Neural progenitor cell (in vitro differentiated cells): Measurements from ENCODE around the gene TSPAN32. TPM values are rescaled to one million over a fixed set of nuclear protein-coding genes. Genes with fewer than 3 reads are reported as not detected.
A peak's percentile ranks its signal among the peaks of the same experiment; 100 is the strongest.

Experiments
- DNase-seq: peaks from one replicate; pipeline ENCODE4 v3.0.0-alpha.2; 2016; ENCODE audit warnings: low spot score
- H2AFZ ChIP-seq: fragments of 200-600 bp; sonication (generic); replicated peaks from 2 replicates; pipeline ENCODE4 v1.6.1; 2016; ENCODE audit warnings: antibody characterized with exemption
- H3F3A ChIP-seq: fragments of 200-600 bp; sonication (generic); 2 replicates; pipeline ENCODE4 v1.6.1; 2016; ENCODE audit warnings: antibody characterized with exemption, low read depth
- H3K27ac ChIP-seq: fragments of 200-600 bp; sonication (generic); 2 replicates; pipeline ENCODE4 v1.5.1; 2016; ENCODE audit warnings: mild to moderate bottlenecking
- H3K27me3 ChIP-seq: fragments of 200-600 bp; sonication (generic); 2 replicates; pipeline ENCODE4 v1.6.1; 2016; ENCODE audit warnings: mild to moderate bottlenecking, moderate library complexity
- H3K36me3 ChIP-seq: fragments of 200-600 bp; sonication (generic); 2 replicates; pipeline ENCODE4 v1.5.1; 2016
- H3K4me1 ChIP-seq: fragments of 200-600 bp; sonication (generic); 2 replicates; pipeline ENCODE4 v1.6.1; 2016; ENCODE audit warnings: mixed run types
- H3K4me2 ChIP-seq: fragments of 200-600 bp; sonication (generic); 2 replicates; pipeline ENCODE4 v1.6.1; 2016
- H3K4me3 ChIP-seq: fragments of 200-600 bp; sonication (generic); 2 replicates; pipeline ENCODE4 v1.5.1; 2016
- H3K79me2 ChIP-seq: fragments of 200-600 bp; sonication (generic); 2 replicates; pipeline ENCODE4 v1.6.1; 2016; ENCODE audit warnings: low read depth
- H3K9ac ChIP-seq: fragments of 200-600 bp; sonication (generic); 2 replicates; pipeline ENCODE4 v1.6.1; 2016
- H3K9me3 ChIP-seq: fragments of 200-600 bp; sonication (generic); 2 replicates; pipeline ENCODE4 v1.5.1; 2016; ENCODE audit warnings: low read depth
- H4K20me1 ChIP-seq: fragments of 200-600 bp; sonication (generic); 2 replicates; pipeline ENCODE4 v1.6.1; 2016; ENCODE audit warnings: low read depth
- H3K27ac Mint-ChIP-seq: 3 replicates; pipeline ENCODE4 v1.8.0; 2021; ENCODE audit warnings: mixed read lengths
- H3K27me3 Mint-ChIP-seq: 2 replicates; pipeline ENCODE4 v1.8.0; 2022; ENCODE audit warnings: low read depth, mild to moderate bottlenecking, inconsistent platforms, moderate library complexity, mixed read lengths; ENCODE audit not compliant: insufficient read depth
- H3K36me3 Mint-ChIP-seq: 3 replicates; pipeline ENCODE4 v1.8.0; 2021; ENCODE audit warnings: mixed read lengths
- H3K4me1 Mint-ChIP-seq: 3 replicates; pipeline ENCODE4 v1.8.0; 2021; ENCODE audit warnings: mixed read lengths
- H3K4me3 Mint-ChIP-seq: 3 replicates; pipeline ENCODE4 v1.8.0; 2021; ENCODE audit warnings: mild to moderate bottlenecking, moderate library complexity, mixed read lengths
- H3K9me3 Mint-ChIP-seq: 3 replicates; pipeline ENCODE4 v1.8.0; 2020; ENCODE audit warnings: mixed read lengths
- CTCF ChIP-seq: fragments of 200-600 bp; sonication (generic); IDR thresholded peaks from 2 replicates; pipeline ENCODE4 v1.5.1; 2017; ENCODE audit warnings: antibody characterized with exemption, mild to moderate bottlenecking
- EZH2 ChIP-seq: fragments of 200-600 bp; sonication (generic); IDR thresholded peaks from 2 replicates; pipeline ENCODE4 v1.6.1; 2017; ENCODE audit warnings: antibody characterized with exemption, mild to moderate bottlenecking, moderate library complexity
- EZH2phosphoT487 ChIP-seq: fragments of 200-600 bp; sonication (generic); IDR thresholded peaks from 2 replicates; pipeline ENCODE4 v1.6.1; 2017; ENCODE audit warnings: antibody characterized with exemption
- total RNA-seq: library from RNA; depleted of rRNA; stranded (reverse); fragments of >200 nt; gene quantifications from 2 replicates; pipeline ENCODE4 v1.2.3, GENCODE V29; 2015; ENCODE audit warnings: low replicate concordance

Gene TSPAN32
- total RNA-seq, 1 donor from 2014 or later, result not detected

DNA sequence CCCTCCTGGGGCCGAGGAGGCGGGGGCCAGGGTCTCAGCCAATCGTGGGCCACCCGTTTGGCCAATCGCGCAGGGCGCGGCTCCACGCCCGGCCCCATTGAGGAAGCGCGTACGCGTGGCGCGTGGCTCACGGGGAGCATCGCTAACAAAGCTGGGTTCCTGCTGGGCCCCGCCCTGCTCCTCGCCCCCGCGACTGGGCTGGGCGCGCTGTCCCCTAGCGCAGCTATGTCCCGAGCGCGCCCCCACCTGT, 30.8 kb upstream of the TSPAN32 start:
- Histone ChIP-seq H3K79me2 (no peaks in the 10 kb centered on the region), H3K27me3 (peaks cover 100% of the 10 kb centered on the region), H3K4me1 (peaks cover 4% of the 10 kb centered on the region), H3K4me2 (peak overlapping the region; percentile 80), H2AFZ (no peak overlapping the region), H3K36me3 (no peaks in the 10 kb centered on the region), H3F3A (no peaks in the 10 kb centered on the region), H3K9me3 (no peaks in the 10 kb centered on the region), H4K20me1 (no peaks in the 10 kb centered on the region), H3K27ac (no peak overlapping the region), H3K4me3 (peak overlapping the region; percentile 49), H3K9ac (no peak overlapping the region)
- H3K27ac Mint-ChIP-seq, result no peak overlapping the region
- peaks cover 52% of the 10 kb centered on the region for H3K27me3 Mint-ChIP-seq
- peaks cover 7% of the 10 kb centered on the region for H3K9me3 Mint-ChIP-seq
- no peak overlapping the region for H3K4me3 Mint-ChIP-seq
- H3K4me1 Mint-ChIP-seq, result peaks cover 4% of the 10 kb centered on the region
- TF ChIP-seq CTCF (no peak), EZH2phosphoT487 (peak; percentile 36), EZH2 (peak; percentile 49)
- peak; percentile 30 for DNase-seq
- peaks cover under 1% of the 10 kb centered on the region for H3K36me3 Mint-ChIP-seq

GRCh38 chr11:2271327-2272227, 30.2 kb upstream of the TSPAN32 start:
- no peaks in the 10 kb centered on the region for H3K36me3 ChIP-seq
- no peak overlapping the region for H3K9ac ChIP-seq
- no peaks in the 10 kb centered on the region for H3F3A ChIP-seq
- peaks cover 53% of the 10 kb centered on the region for H3K27me3 Mint-ChIP-seq
- no peak overlapping the region for H3K4me3 ChIP-seq
- no peak overlapping the region for H3K27ac ChIP-seq
- H3K79me2 ChIP-seq, result no peaks in the 10 kb centered on the region
- no peaks in the 10 kb centered on the region for H3K9me3 ChIP-seq
- no peak for DNase-seq
- H4K20me1 ChIP-seq, result no peaks in the 10 kb centered on the region
- H3K27me3 ChIP-seq, result peaks cover 100% of the 10 kb centered on the region
- no peak overlapping the region for H3K27ac Mint-ChIP-seq
- peaks cover 4% of the 10 kb centered on the region for H3K4me1 Mint-ChIP-seq
- peaks cover 4% of the 10 kb centered on the region for H3K4me1 ChIP-seq
- H3K36me3 Mint-ChIP-seq, result peaks cover 2% of the 10 kb centered on the region
- H3K4me2 ChIP-seq, result peak overlapping the region; percentile 80
- H3K4me3 Mint-ChIP-seq, result peak overlapping the region; percentile 71
- H3K9me3 Mint-ChIP-seq, result peaks cover 8% of the 10 kb centered on the region
- TF ChIP-seq CTCF, result no peak
- peak; percentile 22 for TF ChIP-seq EZH2phosphoT487
- TF ChIP-seq EZH2, result peak; percentile 7
- H2AFZ ChIP-seq, result no peak overlapping the region

- peaks cover 4% of the 10 kb centered on the region for H3K4me1 Mint-ChIP-seq
Measured at GRCh38 chr11:2272228-2272945, 29.4 kb upstream of the TSPAN32 start.

More at GRCh38 chr11:2272228-2272945, 29.4 kb upstream of the TSPAN32 start:
- no peak overlapping the region for H3K4me3 Mint-ChIP-seq
- peaks cover 4% of the 10 kb centered on the region for H3K4me1 ChIP-seq
- H3K9ac ChIP-seq, result no peak overlapping the region
- TF ChIP-seq EZH2phosphoT487 (no peak), CTCF (no peak), EZH2 (no peak)
- H3K9me3 Mint-ChIP-seq, result peaks cover 8% of the 10 kb centered on the region
- H3F3A ChIP-seq, result no peaks in the 10 kb centered on the region
- H2AFZ ChIP-seq, result no peak overlapping the region
- no peak overlapping the region for H3K4me3 ChIP-seq
- H3K36me3 Mint-ChIP-seq, result peaks cover 2% of the 10 kb centered on the region
- H4K20me1 ChIP-seq, result no peaks in the 10 kb centered on the region
- no peak overlapping the region for H3K27ac Mint-ChIP-seq
- peaks cover 100% of the 10 kb centered on the region for H3K27me3 ChIP-seq
- no peaks in the 10 kb centered on the region for H3K9me3 ChIP-seq
- H3K36me3 ChIP-seq, result no peaks in the 10 kb centered on the region
- no peak overlapping the region for H3K4me2 ChIP-seq
- no peaks in the 10 kb centered on the region for H3K79me2 ChIP-seq
- peaks cover 55% of the 10 kb centered on the region for H3K27me3 Mint-ChIP-seq
- H3K27ac ChIP-seq, result no peak overlapping the region
- DNase-seq, result no peak
